Measurements from ENCODE around the gene AHCYL1. TPM values are rescaled to one million over a fixed set of nuclear protein-coding genes. Genes with fewer than 3 reads are reported as not detected.

AHCYL1 gene
- total RNA-seq, 4 donors from 2014 or later, result 90.3 to 200 (median 118) TPM

GRCh38 chr1:110068646-110069403, 84.3 kb downstream of the AHCYL1 start:
- intact Hi-C loops (cut with DNase I), result no loop called here
- peaks cover 21 to 26% of the 10 kb centered on the region in 2 donors for H3K4me1 ChIP-seq
- no peaks in the 10 kb centered on the region for H3K36me3 ChIP-seq
- no peaks in the 10 kb centered on the region for H3K9me3 ChIP-seq
- TF ChIP-seq POLR2A (IDR thresholded peaks at IDR 0.05) (no peak), CTCF (IDR thresholded peaks at IDR 0.05) (no peak)
- no peak overlapping the region for H3K4me3 ChIP-seq (replicated peaks in 1 of 3)
- no peak for DNase-seq
- WGBS, 2 donors, result 6 to 7% methylated on average over 47 to 64 of the region's 68 CpGs
- no peak overlapping the region for H3K27ac ChIP-seq
- H3K27me3 ChIP-seq, result peaks cover 39% of the 10 kb centered on the region

GRCh38 chr1:110069404-110070281, 85.1 kb downstream of the AHCYL1 start:
- DNase-seq, result no peak
- peaks cover 39% of the 10 kb centered on the region for H3K27me3 ChIP-seq
- TF ChIP-seq POLR2A (IDR thresholded peaks at IDR 0.05) (no peak), CTCF (IDR thresholded peaks at IDR 0.05) (no peak)
- no peak overlapping the region for H3K27ac ChIP-seq
- peaks cover 21 to 26% of the 10 kb centered on the region in 2 donors for H3K4me1 ChIP-seq
- no peaks in the 10 kb centered on the region for H3K9me3 ChIP-seq
- WGBS, 2 donors, result 27 to 41% methylated on average over 22 to 33 of the region's 64 CpGs
- no peak overlapping the region for H3K4me3 ChIP-seq (replicated peaks in 1 of 3)
- no peaks in the 10 kb centered on the region for H3K36me3 ChIP-seq
- intact Hi-C loops (cut with DNase I), result no loop called here

GRCh38 chr1:110070282-110070669, 85.7 kb downstream of the AHCYL1 start:
- no peak overlapping the region for H3K4me3 ChIP-seq (replicated peaks in 1 of 3)
- TF ChIP-seq POLR2A (IDR thresholded peaks at IDR 0.05) (no peak), CTCF (IDR thresholded peaks at IDR 0.05) (no peak)

GRCh38 chr1:110070671-110071242, 86.2 kb downstream of the AHCYL1 start, which contains the start of gene ALX3:
ALX3 (minus strand) TSS chr1:110070672; CDS start chr1:110070612, 60 bp downstream.
- intact Hi-C loops (cut with DNase I), result no loop called here
- peaks cover 39% of the 10 kb centered on the region for H3K27me3 ChIP-seq

More at GRCh38 chr1:110070282-110070669, 85.7 kb downstream of the AHCYL1 start:
- no peaks in the 10 kb centered on the region for H3K9me3 ChIP-seq
- H3K4me1 ChIP-seq, result peaks cover 21 to 26% of the 10 kb centered on the region in 2 donors
- DNase-seq, result no peak
- intact Hi-C loops (cut with DNase I), result no loop called here
- no peak overlapping the region for H3K27ac ChIP-seq
- H3K27me3 ChIP-seq, result peaks cover 39% of the 10 kb centered on the region
- WGBS, 2 donors, result 9 to 24% methylated on average over 16 to 28 of the region's 52 CpGs
- H3K36me3 ChIP-seq, result no peaks in the 10 kb centered on the region

More at GRCh38 chr1:110070671-110071242, 86.2 kb downstream of the AHCYL1 start, which contains the start of gene ALX3:
- no peaks in the 10 kb centered on the region for H3K9me3 ChIP-seq
- no peak within 1 kb of the TSS for H3K27ac ChIP-seq
- DNase-seq, result no peak
- peaks cover 21 to 26% of the 10 kb centered on the region in 2 donors for H3K4me1 ChIP-seq
- TF ChIP-seq POLR2A (IDR thresholded peaks at IDR 0.05) (no peak), CTCF (IDR thresholded peaks at IDR 0.05) (no peak)
- H3K4me3 ChIP-seq (replicated peaks in 1 of 3), result no peak within 1 kb of the TSS
- WGBS, 2 donors, result 43 to 62% methylated on average over 3 to 5 of the region's 27 CpGs
- no peaks in the 10 kb centered on the region for H3K36me3 ChIP-seq

Other genes starting within 250 kb of the AHCYL1 start
- 100 to 1,000 TPM in 3 of 4 donors, 10 to 100 TPM in 1; 61.1 to 162 (median 132) TPM for gene GSTM3, start 243.7 kb upstream of the AHCYL1 start, total RNA-seq
- gene EPS8L3, start 220.8 kb upstream of the AHCYL1 start, total RNA-seq, result not detected
- 100 to 1,000 TPM in 1 of 4 donors, 10 to 100 TPM in 3; 33.5 to 127 (median 62.3) TPM for gene CSF1, start 73.9 kb upstream of the AHCYL1 start, total RNA-seq
- 10 to 100 TPM; 36.2 to 63.4 (median 45.2) TPM for gene STRIP1, start 49.9 kb downstream of the AHCYL1 start, total RNA-seq
- gene ALX3, start 85.9 kb downstream of the AHCYL1 start, total RNA-seq, result not detected
- under 1 TPM in 1 of 4 donors, not detected in 3; 0.27 TPM for gene UBL4B, start 127.7 kb downstream of the AHCYL1 start, total RNA-seq
- gene SLC6A17, start 165.7 kb downstream of the AHCYL1 start, total RNA-seq, result under 1 TPM; under 0.01 to 0.49 (median 0.18) TPM
- gene KCNC4, start 225.5 kb downstream of the AHCYL1 start, total RNA-seq, result 10 to 100 TPM in 1 of 4 donors, 1 to 10 TPM in 3; 3.8 to 12.5 (median 4.6) TPM

All from thyroid gland (tissue), 4 donors.